ENCODE results near the gene CIC. TPM values are rescaled to one million over a fixed set of nuclear protein-coding genes. Genes with fewer than 3 reads are reported as not detected.

Gene CIC
- total RNA-seq, 1 experiment from 2014 or later, result 54.0 TPM

GRCh38 chr19:42235181-42235580, 33.9 kb upstream of the CIC start:
- H2BK20ac ChIP-seq (ENCODE audit: low read depth, low read length, poor library complexity, severe bottlenecking), result no peak overlapping the region
- H4K8ac ChIP-seq (replicated peaks; ENCODE audit: insufficient read length, low read depth, low read length), result no peak overlapping the region
- no peak overlapping the region for H3K4me2 ChIP-seq (ENCODE audit: insufficient read depth, insufficient read length, low read length)
- no peak overlapping the region for H3K27ac ChIP-seq (ENCODE audit: insufficient read length, low read depth, low read length)
- no peaks in the 10 kb centered on the region for H3K79me1 ChIP-seq (ENCODE audit: insufficient read depth, low read depth, low read length, poor library complexity, severe bottlenecking)
- no peaks in the 10 kb centered on the region for H3K9me3 ChIP-seq (ENCODE audit: control insufficient read depth, low read depth, low read length)
- H2BK120ac ChIP-seq (ENCODE audit: low read depth, low read length, poor library complexity, severe bottlenecking), result no peak overlapping the region
- Mint-ChIP-seq H3K9me3 (no peaks in the 10 kb centered on the region), H3K27ac (no peak overlapping the region), H3K36me3 (ENCODE audit: insufficient read depth in 1 of 3, low read depth in 3 of 3) (peaks cover 42 to 76% (median 76%) of the 10 kb centered on the region in 3 experiments), H3K4me1 (peaks cover 0 to 3% of the 10 kb centered on the region in 2 experiments; a peak in 1 of 4 replicates), H3K4me3 (no peak overlapping the region), H3K27me3 (ENCODE audit: low read depth) (no peaks in the 10 kb centered on the region; the same call in 1 of the 2 replicates)
- no peak for TF ChIP-seq CTCF (conservative IDR thresholded peaks at IDR 0.05)
- H2AFZ ChIP-seq (ENCODE audit: low read length), result no peak overlapping the region
- no peak overlapping the region for H3K18ac ChIP-seq (ENCODE audit: insufficient read length, low read depth, low read length)
- H4K5ac ChIP-seq (ENCODE audit: insufficient read length, low read depth, low read length), result no peak overlapping the region
- H2BK15ac ChIP-seq (ENCODE audit: low read depth, low read length), result no peak overlapping the region
- no peak overlapping the region for H3T11ph ChIP-seq (ENCODE audit: low read length)
- H3K23ac ChIP-seq (ENCODE audit: insufficient read length, low read depth, low read length), result no peak overlapping the region
- H3K27me3 ChIP-seq (ENCODE audit: insufficient read depth, low read length), result no peaks in the 10 kb centered on the region
- H2BK5ac ChIP-seq (ENCODE audit: insufficient read length, low read length), result no peak overlapping the region
- no peak overlapping the region for H3K9ac ChIP-seq (ENCODE audit: extremely low read depth, insufficient read length, low read length)
- no peaks in the 10 kb centered on the region for H4K20me1 ChIP-seq (ENCODE audit: control insufficient read depth, insufficient read depth, insufficient read length)
- H3K4ac ChIP-seq (ENCODE audit: low read depth, low read length), result no peak overlapping the region
- H4K91ac ChIP-seq (ENCODE audit: insufficient read length, low read depth, low read length), result no peak overlapping the region
- WGBS (ENCODE audit: extremely low coverage, insufficient read length, low lambda C conversion rate), result no CpG with 5 or more reads among the region's 5 CpGs
- DNase-seq, result no peak
- H2BK12ac ChIP-seq (ENCODE audit: insufficient read length, low read depth, low read length), result no peak overlapping the region
- no peaks in the 10 kb centered on the region for H3K23me2 ChIP-seq (ENCODE audit: insufficient read length, low read depth, low read length, poor library complexity, severe bottlenecking)
- H3K14ac ChIP-seq (ENCODE audit: insufficient read depth, low read length), result no peak overlapping the region
- no peaks in the 10 kb centered on the region for H3K79me2 ChIP-seq (ENCODE audit: insufficient read depth, low read length)
- no peaks in the 10 kb centered on the region for H3K4me1 ChIP-seq (ENCODE audit: insufficient read depth, low read length)
- no peak overlapping the region for H3K56ac ChIP-seq (ENCODE audit: insufficient read length, low read depth, low read length)
- H2AK5ac ChIP-seq (ENCODE audit: insufficient read length, low read length), result no peak overlapping the region
